Kasumi-1 (cell line): ENCODE measurements around the gene RBFOX2.
A peak's percentile ranks its signal among the peaks of the same experiment; 100 is the strongest.

ENCODE experiments used
- DNase-seq, 2 experiments: peaks; one replicate each; lab custom pipeline; 2025; lab: John Stamatoyannopoulos, UW

The RBFOX2 gene

GRCh38 chr22:35896111-35896705 lies 132.4 kb downstream of the RBFOX2 start:
- DNase-seq = no peak

GRCh38 chr22:35894937-35895708 lies 133.5 kb downstream of the RBFOX2 start:
- no peak for DNase-seq

GRCh38 chr22:35894464-35894878 lies 134.2 kb downstream of the RBFOX2 start:
- DNase-seq = no peak

GRCh38 chr22:35893698-35894097 lies 134.9 kb downstream of the RBFOX2 start:
- no peak for DNase-seq

GRCh38 chr22:35892192-35892591 lies 136.4 kb downstream of the RBFOX2 start:
- peak; percentile 55 to 64 for DNase-seq

GRCh38 chr22:35891442-35891841 lies 137.2 kb downstream of the RBFOX2 start:
- no peak for DNase-seq

GRCh38 chr22:35889071-35889470 lies 139.6 kb downstream of the RBFOX2 start:
- DNase-seq = no peak

- DNase-seq = no peak
Observed at GRCh38 chr22:35888181-35888870, 140.3 kb downstream of the RBFOX2 start.

GRCh38 chr22:35887296-35887875 lies 141.2 kb downstream of the RBFOX2 start:
- DNase-seq = no peak

GRCh38 chr22:35886309-35886708 lies 142.3 kb downstream of the RBFOX2 start:
- no peak for DNase-seq

- DNase-seq = no peak
Observed at GRCh38 chr22:35884529-35884928, 144.1 kb downstream of the RBFOX2 start.

GRCh38 chr22:35883031-35883620 lies 145.5 kb downstream of the RBFOX2 start:
- peak; percentile 37 to 43 for DNase-seq

GRCh38 chr22:35882211-35883030 lies 146.2 kb downstream of the RBFOX2 start:
- DNase-seq = no peak

GRCh38 chr22:35879351-35879750 lies 149.3 kb downstream of the RBFOX2 start:
- DNase-seq = no peak

- no peak for DNase-seq
Observed at GRCh38 chr22:35873426-35873825, 155.2 kb downstream of the RBFOX2 start.

- no peak for DNase-seq
Observed at GRCh38 chr22:35872451-35872850, 156.2 kb downstream of the RBFOX2 start.

- no peak for DNase-seq
Observed at GRCh38 chr22:35870517-35871293, 157.9 kb downstream of the RBFOX2 start.

GRCh38 chr22:35868938-35869337 lies 159.7 kb downstream of the RBFOX2 start:
- DNase-seq = no peak

- no peak for DNase-seq
Observed at GRCh38 chr22:35866651-35867050, 162.0 kb downstream of the RBFOX2 start.

- DNase-seq = no peak
Observed at GRCh38 chr22:35864545-35865165, 164.0 kb downstream of the RBFOX2 start.
